22Rv1 (cell line): ENCODE results near the gene HES1.

ENCODE experiments used
- ZFX ChIP-seq: fragments of 450-650 bp; IDR thresholded peaks from 2 replicates; pipeline ENCODE4 v1.6.1; 2017; ENCODE audit warnings: antibody characterized with exemption, borderline replicate concordance
- TF ChIP-seq, protein P1 (sequence below): fragments of 450-650 bp; IDR thresholded peaks from 2 replicates; pipeline ENCODE4 v1.5.1; 2017; ENCODE audit warnings: mild to moderate bottlenecking

DNA sequence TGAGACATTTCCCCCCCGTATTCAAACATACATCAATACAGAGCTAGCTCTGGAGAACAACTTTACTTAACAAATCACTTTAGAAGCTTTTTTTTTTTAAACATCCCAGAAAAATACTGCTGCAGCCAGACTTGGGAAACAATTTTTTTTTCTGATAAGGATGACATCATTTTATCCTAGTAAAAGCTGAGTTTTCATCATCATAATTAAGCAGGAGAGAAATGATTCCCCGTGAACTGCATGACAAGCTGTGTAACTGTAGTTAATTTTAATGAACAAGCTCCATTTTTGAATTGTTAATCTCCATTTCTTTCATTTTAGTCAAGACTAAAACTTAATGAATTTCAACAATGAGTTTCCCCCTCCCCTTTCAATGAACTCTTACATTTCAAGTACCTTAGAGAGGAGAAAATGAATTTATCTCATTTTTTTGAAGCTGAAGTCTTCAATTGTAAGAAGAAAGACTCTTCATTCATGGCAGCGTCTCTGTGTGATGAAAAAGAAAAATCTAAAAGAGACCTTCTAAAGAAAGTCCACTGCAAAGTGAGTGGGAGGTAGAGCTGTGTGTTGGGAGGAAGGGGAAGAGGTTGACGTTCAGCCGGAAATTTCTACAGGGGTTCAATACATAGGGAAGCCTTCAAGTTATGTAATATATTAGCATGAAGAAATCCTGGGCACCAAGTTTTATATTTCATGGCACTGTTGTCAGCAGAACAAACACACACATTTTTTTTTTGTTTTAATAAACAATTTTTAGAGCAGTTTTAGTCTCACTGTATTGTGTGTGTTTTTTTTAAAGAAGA lies 31.7 kb downstream of the HES1 start:
- TF ChIP-seq, protein P1, sequence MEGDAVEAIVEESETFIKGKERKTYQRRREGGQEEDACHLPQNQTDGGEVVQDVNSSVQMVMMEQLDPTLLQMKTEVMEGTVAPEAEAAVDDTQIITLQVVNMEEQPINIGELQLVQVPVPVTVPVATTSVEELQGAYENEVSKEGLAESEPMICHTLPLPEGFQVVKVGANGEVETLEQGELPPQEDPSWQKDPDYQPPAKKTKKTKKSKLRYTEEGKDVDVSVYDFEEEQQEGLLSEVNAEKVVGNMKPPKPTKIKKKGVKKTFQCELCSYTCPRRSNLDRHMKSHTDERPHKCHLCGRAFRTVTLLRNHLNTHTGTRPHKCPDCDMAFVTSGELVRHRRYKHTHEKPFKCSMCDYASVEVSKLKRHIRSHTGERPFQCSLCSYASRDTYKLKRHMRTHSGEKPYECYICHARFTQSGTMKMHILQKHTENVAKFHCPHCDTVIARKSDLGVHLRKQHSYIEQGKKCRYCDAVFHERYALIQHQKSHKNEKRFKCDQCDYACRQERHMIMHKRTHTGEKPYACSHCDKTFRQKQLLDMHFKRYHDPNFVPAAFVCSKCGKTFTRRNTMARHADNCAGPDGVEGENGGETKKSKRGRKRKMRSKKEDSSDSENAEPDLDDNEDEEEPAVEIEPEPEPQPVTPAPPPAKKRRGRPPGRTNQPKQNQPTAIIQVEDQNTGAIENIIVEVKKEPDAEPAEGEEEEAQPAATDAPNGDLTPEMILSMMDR = no peak
- TF ChIP-seq ZFX = no peak
